Measurements from ENCODE around the gene ADPRH. TPM values are rescaled to one million over a fixed set of nuclear protein-coding genes. Genes with fewer than 3 reads are reported as not detected.
"Not testable (repeated sequence)": the region's sequence is repeated elsewhere in the genome, so short reads cannot be mapped to it uniquely, and the experiment has no call there.

ADPRH gene
- total RNA-seq, 2 donors from 2014 or later: 3.0 to 6.5 TPM

DNA sequence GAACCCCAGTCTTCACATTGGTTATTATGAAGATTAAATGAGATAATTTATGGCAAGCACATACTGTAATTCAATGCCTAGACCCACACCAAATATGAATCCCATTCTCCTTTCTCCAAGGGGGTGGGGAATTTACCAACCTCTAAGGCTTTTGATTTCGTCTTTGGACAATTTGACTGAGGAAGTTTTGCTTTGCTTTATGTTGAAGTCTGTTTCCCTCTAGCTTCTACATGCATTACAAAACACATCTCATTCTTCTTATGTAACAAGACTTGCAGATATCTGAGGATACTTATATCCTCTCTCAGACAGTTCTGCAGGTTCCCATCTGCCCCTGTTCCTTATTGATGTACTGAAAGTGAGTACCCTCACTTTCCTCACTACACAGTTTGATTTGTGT lies 32.1 kb upstream of the ADPRH start:
- no peaks in the 10 kb centered on the region for H3K36me3 ChIP-seq (replicated peaks in 1 of 2; ENCODE audit: insufficient read depth in 1 of 2, low read depth in 2 of 2)
- TF ChIP-seq, protein P1, sequence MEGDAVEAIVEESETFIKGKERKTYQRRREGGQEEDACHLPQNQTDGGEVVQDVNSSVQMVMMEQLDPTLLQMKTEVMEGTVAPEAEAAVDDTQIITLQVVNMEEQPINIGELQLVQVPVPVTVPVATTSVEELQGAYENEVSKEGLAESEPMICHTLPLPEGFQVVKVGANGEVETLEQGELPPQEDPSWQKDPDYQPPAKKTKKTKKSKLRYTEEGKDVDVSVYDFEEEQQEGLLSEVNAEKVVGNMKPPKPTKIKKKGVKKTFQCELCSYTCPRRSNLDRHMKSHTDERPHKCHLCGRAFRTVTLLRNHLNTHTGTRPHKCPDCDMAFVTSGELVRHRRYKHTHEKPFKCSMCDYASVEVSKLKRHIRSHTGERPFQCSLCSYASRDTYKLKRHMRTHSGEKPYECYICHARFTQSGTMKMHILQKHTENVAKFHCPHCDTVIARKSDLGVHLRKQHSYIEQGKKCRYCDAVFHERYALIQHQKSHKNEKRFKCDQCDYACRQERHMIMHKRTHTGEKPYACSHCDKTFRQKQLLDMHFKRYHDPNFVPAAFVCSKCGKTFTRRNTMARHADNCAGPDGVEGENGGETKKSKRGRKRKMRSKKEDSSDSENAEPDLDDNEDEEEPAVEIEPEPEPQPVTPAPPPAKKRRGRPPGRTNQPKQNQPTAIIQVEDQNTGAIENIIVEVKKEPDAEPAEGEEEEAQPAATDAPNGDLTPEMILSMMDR (IDR thresholded peaks at IDR 0.05): no peak
- TF ChIP-seq POLR2A (IDR thresholded peaks at IDR 0.05): no peak
- intact Hi-C loops (cut with DNase I): no loop called here
- H3K9me3 ChIP-seq: no peaks in the 10 kb centered on the region
- H3K4me1 ChIP-seq: no peaks in the 10 kb centered on the region
- no peaks in the 10 kb centered on the region for H3K27me3 ChIP-seq
- ATAC-seq: no peak
- 76 to 94% methylated on average over 1 of the region's 1 CpG for WGBS, 2 donors
- no peak overlapping the region for H3K27ac ChIP-seq
- H3K4me3 ChIP-seq: no peak overlapping the region
- DNase-seq: no peak

DNA sequence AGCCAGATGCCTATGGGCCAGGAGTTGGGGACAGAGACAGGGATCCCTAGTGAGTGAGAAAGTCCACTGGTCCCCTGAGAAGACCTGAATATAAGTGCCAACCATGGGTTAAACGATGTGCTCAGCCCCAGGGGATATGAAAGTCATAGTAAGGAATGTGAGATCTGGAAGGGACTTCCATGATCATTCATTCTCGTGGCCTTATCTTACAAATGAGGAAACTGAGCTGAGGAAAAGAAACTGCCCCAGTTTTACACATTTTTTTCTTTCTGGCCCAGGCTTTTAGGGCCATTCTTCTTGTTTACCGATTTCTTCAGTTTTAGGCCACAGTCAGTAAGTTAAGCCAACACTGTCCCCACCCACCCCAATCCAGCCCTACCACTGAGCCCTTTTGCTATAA lies 31.0 kb upstream of the ADPRH start:
- no peak overlapping the region for H3K27ac ChIP-seq
- H3K36me3 ChIP-seq (replicated peaks in 1 of 2; ENCODE audit: insufficient read depth in 1 of 2, low read depth in 2 of 2): no peaks in the 10 kb centered on the region
- no peak for DNase-seq
- H3K4me3 ChIP-seq: no peak overlapping the region
- H3K27me3 ChIP-seq: no peaks in the 10 kb centered on the region
- WGBS, 2 donors: 43 to 47% methylated on average over 3 of the region's 3 CpGs
- intact Hi-C loops (cut with DNase I): no loop called here
- no peaks in the 10 kb centered on the region for H3K9me3 ChIP-seq
- no peaks in the 10 kb centered on the region for H3K4me1 ChIP-seq
- TF ChIP-seq POLR2A (IDR thresholded peaks at IDR 0.05): no peak
- TF ChIP-seq, protein P1 (IDR thresholded peaks at IDR 0.05): no peak
- ATAC-seq: no peak

DNA sequence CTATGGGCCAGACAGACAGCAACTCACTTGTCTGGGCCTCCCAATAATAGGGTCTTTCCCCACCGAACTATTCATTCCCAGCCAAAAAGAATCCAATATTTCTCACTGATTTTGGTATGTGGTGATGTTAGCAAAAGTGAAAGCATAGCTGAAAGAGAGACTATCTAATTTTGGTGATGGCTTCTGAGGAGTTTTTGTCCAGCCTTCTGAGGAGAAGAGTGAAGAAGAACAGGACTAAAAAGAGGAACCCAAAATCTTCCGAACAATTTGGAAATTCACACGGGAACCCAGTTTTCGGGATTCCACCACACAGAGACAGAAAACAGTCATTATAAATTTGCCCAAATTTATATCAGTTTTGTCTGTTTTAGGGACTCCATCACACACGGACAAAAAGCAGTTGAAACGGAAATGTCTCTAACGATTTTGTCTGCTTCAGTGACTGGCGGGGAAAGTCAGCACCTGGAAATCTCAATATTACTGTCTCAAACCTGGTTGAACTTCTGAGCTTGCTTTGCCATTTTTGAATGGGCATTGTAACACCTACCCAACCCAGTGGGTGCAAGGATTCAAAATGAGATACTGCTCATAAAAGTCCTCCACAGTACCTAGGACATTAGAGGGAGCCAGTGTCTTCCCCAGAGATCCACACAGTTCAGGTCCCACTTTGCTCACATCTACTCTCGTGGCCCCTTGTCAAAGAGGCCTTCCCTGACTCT lies 28.9 kb upstream of the ADPRH start:
- no peaks in the 10 kb centered on the region for H3K4me1 ChIP-seq
- WGBS, 2 donors: 86 to 87% methylated on average over 9 of the region's 9 CpGs
- H3K27me3 ChIP-seq: no peaks in the 10 kb centered on the region
- H3K27ac ChIP-seq: no peak overlapping the region
- intact Hi-C loops (cut with DNase I): no loop called here
- ATAC-seq (no peak), DNase-seq (no peak)
- H3K9me3 ChIP-seq: no peaks in the 10 kb centered on the region
- TF ChIP-seq, protein P1 (IDR thresholded peaks at IDR 0.05): no peak
- TF ChIP-seq POLR2A (IDR thresholded peaks at IDR 0.05): no peak
- H3K4me3 ChIP-seq: no peak overlapping the region
- H3K36me3 ChIP-seq (replicated peaks in 1 of 2; ENCODE audit: insufficient read depth in 1 of 2, low read depth in 2 of 2): no peaks in the 10 kb centered on the region

DNA sequence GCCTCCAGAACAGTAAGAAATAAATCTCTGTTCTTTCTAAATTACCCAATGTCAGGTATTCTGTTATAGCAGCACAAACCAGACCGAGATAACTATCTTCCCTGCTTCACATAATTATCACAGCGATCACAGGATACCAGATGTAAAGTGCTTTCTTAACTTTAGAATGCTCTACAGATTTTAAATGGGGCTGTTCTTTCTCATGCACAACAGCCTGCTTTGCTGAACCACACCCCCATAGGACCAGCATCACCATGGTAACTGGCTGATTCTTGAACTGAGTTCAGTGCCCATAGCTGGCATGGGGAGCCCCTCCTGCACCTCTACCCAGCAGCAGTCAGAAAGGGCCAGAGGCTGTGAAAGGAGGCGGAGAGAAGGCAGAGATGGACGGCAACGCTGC lies 27.7 kb upstream of the ADPRH start:
- intact Hi-C loops (cut with DNase I): no loop called here
- H3K27me3 ChIP-seq: no peaks in the 10 kb centered on the region
- no peak overlapping the region for H3K27ac ChIP-seq
- no peaks in the 10 kb centered on the region for H3K9me3 ChIP-seq
- TF ChIP-seq POLR2A (IDR thresholded peaks at IDR 0.05): no peak
- TF ChIP-seq, protein P1 (IDR thresholded peaks at IDR 0.05): no peak
- no peak overlapping the region for H3K4me3 ChIP-seq
- no peaks in the 10 kb centered on the region for H3K4me1 ChIP-seq
- ATAC-seq (no peak), DNase-seq (no peak)
- 90 to 93% methylated on average over 5 of the region's 5 CpGs for whole genome bisulfite sequencing, 2 donors
- H3K36me3 ChIP-seq (replicated peaks in 1 of 2; ENCODE audit: insufficient read depth in 1 of 2, low read depth in 2 of 2): no peaks in the 10 kb centered on the region

DNA sequence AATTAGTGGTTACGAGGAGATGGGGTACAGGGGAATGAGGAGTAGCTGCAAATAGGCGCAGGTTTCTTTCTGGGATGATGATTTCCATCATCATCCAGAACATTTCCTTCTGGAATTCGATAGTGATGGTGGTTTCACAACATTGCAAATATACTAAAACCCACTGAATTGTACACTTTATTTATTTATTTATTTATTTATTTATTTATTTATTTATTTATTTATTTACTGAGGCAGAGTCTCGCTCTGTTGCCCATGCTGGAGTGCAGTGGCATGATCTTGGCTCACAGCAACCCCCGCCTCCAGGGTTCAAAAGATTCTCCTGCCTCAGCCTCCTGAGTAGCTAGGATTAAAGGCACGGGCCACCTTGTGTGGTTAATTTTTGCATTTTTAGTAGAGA lies 26.4 kb upstream of the ADPRH start:
- H3K4me1 ChIP-seq; DNase-seq; H3K27ac ChIP-seq; intact Hi-C loops (cut with DNase I); ATAC-seq; H3K4me3 ChIP-seq; H3K9me3 ChIP-seq; H3K27me3 ChIP-seq; H3K36me3 ChIP-seq (replicated peaks in 1 of 2; ENCODE audit: insufficient read depth in 1 of 2, low read depth in 2 of 2): not testable (repeated sequence)
- WGBS, 2 donors: 87 to 90% methylated on average over 6 of the region's 6 CpGs

All from body of pancreas (tissue), 4 donors.